Breast epithelium (tissue), 4 donors: Measurements from ENCODE around the gene KCTD10. TPM values are rescaled to one million over a fixed set of nuclear protein-coding genes. Genes with fewer than 3 reads are reported as not detected.

Experiments used
- DNase-seq, 2 donors: peaks; one replicate each; pipeline ENCODE4 v3.0.0-alpha.2; 2019; ENCODE audit warnings: low spot score in 2 of 2
- H3K27ac ChIP-seq, 2 donors: fragments of 200-600 bp; sonication (generic) in 1 of 2; one replicate each; pipeline ENCODE4 v1.5.1; 2016 to 2019; ENCODE audit warnings: mild to moderate bottlenecking in 1 of 2
- H3K27me3 ChIP-seq, 2 donors: fragments of 200-600 bp; sonication (generic) in 1 of 2; one replicate each; pipeline versions ENCODE4 v1.5.1 to v1.6.0; 2017 to 2019; ENCODE audit warnings: control low read depth in 1 of 2, mild to moderate bottlenecking in 1 of 2
- H3K36me3 ChIP-seq: fragments of 200-600 bp; one replicate; pipeline ENCODE4 v1.5.1; 2019
- H3K4me1 ChIP-seq, 2 donors: fragments of 200-600 bp; sonication (generic); one replicate each; pipeline ENCODE4 v1.5.1; 2016 to 2019; ENCODE audit warnings: control low read depth in 1 of 2
- H3K4me3 ChIP-seq, 3 donors: fragments of 200-600 bp; sonication (generic); 1 replicate in 2 of 3; 2 replicates in 1 of 3; pipeline ENCODE4 v1.5.1; 2016 to 2019; ENCODE audit warnings: mild to moderate bottlenecking in 3 of 3, moderate library complexity in 2 of 3
- H3K9me3 ChIP-seq, 2 donors: fragments of 200-600 bp; sonication (generic) in 1 of 2; one replicate each; pipeline ENCODE4 v1.5.1; 2016 to 2019; ENCODE audit warnings: control low read depth in 1 of 2
- CTCF ChIP-seq, 3 donors: fragments of 450-650 bp; IDR thresholded peaks; one replicate each; pipeline ENCODE4 v1.5.1; 2016 to 2017; ENCODE audit warnings: antibody characterized with exemption in 3 of 3, mild to moderate bottlenecking in 3 of 3, moderate library complexity in 3 of 3
- POLR2A ChIP-seq: fragments of 450-650 bp; IDR thresholded peaks from one replicate; pipeline ENCODE4 v1.6.1; 2016; ENCODE audit warnings: antibody characterized with exemption, mild to moderate bottlenecking, moderate library complexity
- POLR2AphosphoS5 ChIP-seq, 3 donors: sonication (generic); formaldehyde crosslinking; IDR thresholded peaks; one replicate each; pipeline ENCODE4 v1.6.1; 2017; ENCODE audit warnings: antibody characterized with exemption in 3 of 3
- intact Hi-C: fragments of 100-400 bp; cut with DNase I; formaldehyde crosslinking; loops from one replicate; pipeline ENCODE4 v1.15.1; 2023; ENCODE audit warnings: low total_unique reads
- total RNA-seq, 3 donors: library from RNA; depleted of rRNA; stranded (reverse); fragments of >200 nt; gene quantifications; one replicate each; pipeline ENCODE4 v1.1.0, GENCODE V29; 2016

KCTD10 gene
- total RNA-seq, 3 donors from 2014 or later: 65.3 to 86.2 (median 70.4) TPM

- intact Hi-C loops: no loop called here
- TF ChIP-seq CTCF (IDR thresholded peaks at IDR 0.05) (no peak), POLR2AphosphoS5 (IDR thresholded peaks at IDR 0.05) (no peak), POLR2A (no peak)
- no peaks in the 10 kb centered on the region for H3K27me3 ChIP-seq
- H3K4me1 ChIP-seq: no peaks in the 10 kb centered on the region
- no peak overlapping the region for H3K27ac ChIP-seq
- H3K9me3 ChIP-seq: no peaks in the 10 kb centered on the region
- no peaks in the 10 kb centered on the region for H3K36me3 ChIP-seq
- DNase-seq: no peak
- H3K4me3 ChIP-seq: no peak overlapping the region
Observed at GRCh38 chr12:109451400-109451799, 25.7 kb downstream of the KCTD10 start.

- Histone ChIP-seq H3K27me3 (no peaks in the 10 kb centered on the region), H3K36me3 (no peaks in the 10 kb centered on the region), H3K9me3 (no peaks in the 10 kb centered on the region), H3K27ac (no peak overlapping the region), H3K4me3 (no peak overlapping the region), H3K4me1 (no peaks in the 10 kb centered on the region)
- DNase-seq: no peak
- intact Hi-C loops: no loop called here
- TF ChIP-seq POLR2A (no peak), CTCF (IDR thresholded peaks at IDR 0.05) (no peak), POLR2AphosphoS5 (IDR thresholded peaks at IDR 0.05) (no peak)
Observed at GRCh38 chr12:109450980-109451379, 26.1 kb downstream of the KCTD10 start.

- no peaks in the 10 kb centered on the region for H3K9me3 ChIP-seq
- H3K36me3 ChIP-seq: no peaks in the 10 kb centered on the region
- DNase-seq: no peak
- H3K27me3 ChIP-seq: no peaks in the 10 kb centered on the region
- no peak overlapping the region for H3K4me3 ChIP-seq
- TF ChIP-seq POLR2A (no peak), CTCF (IDR thresholded peaks at IDR 0.05) (no peak), POLR2AphosphoS5 (IDR thresholded peaks at IDR 0.05) (no peak)
- intact Hi-C loops: no loop called here
- H3K27ac ChIP-seq: peak overlapping the region in 1 of 2 donors; percentile 25
- H3K4me1 ChIP-seq: no peaks in the 10 kb centered on the region
Observed at GRCh38 chr12:109449845-109450532, 27.1 kb downstream of the KCTD10 start.

GRCh38 chr12:109448707-109449390, 28.3 kb downstream of the KCTD10 start:
- intact Hi-C loops: no loop called here
- H3K27me3 ChIP-seq: no peaks in the 10 kb centered on the region
- H3K4me1 ChIP-seq: no peaks in the 10 kb centered on the region
- no peaks in the 10 kb centered on the region for H3K36me3 ChIP-seq
- no peaks in the 10 kb centered on the region for H3K9me3 ChIP-seq
- no peak for TF ChIP-seq POLR2AphosphoS5 (IDR thresholded peaks at IDR 0.05)
- no peak for TF ChIP-seq CTCF (IDR thresholded peaks at IDR 0.05)
- TF ChIP-seq POLR2A: no peak
- no peak overlapping the region for H3K4me3 ChIP-seq
- no peak overlapping the region for H3K27ac ChIP-seq
- no peak for DNase-seq

GRCh38 chr12:109448272-109448671, 28.8 kb downstream of the KCTD10 start:
- intact Hi-C loops: no loop called here
- H3K4me3 ChIP-seq: no peak overlapping the region
- H3K27ac ChIP-seq: no peak overlapping the region
- TF ChIP-seq POLR2A: no peak
- no peaks in the 10 kb centered on the region for H3K27me3 ChIP-seq
- DNase-seq: no peak
- no peaks in the 10 kb centered on the region for H3K4me1 ChIP-seq
- H3K9me3 ChIP-seq: no peaks in the 10 kb centered on the region
- no peaks in the 10 kb centered on the region for H3K36me3 ChIP-seq
